Stomach (tissue), 9 donors: Measurements from ENCODE around the gene HSDL2. TPM values are rescaled to one million over a fixed set of nuclear protein-coding genes. Genes with fewer than 3 reads are reported as not detected.
A peak's percentile ranks its signal among the peaks of the same experiment; 100 is the strongest.

Source experiments
- DNase-seq, 2 donors: peaks; one replicate each; pipeline versions ENCODE4 v3.0.0 to v3.0.0-alpha.2; 2013 to 2019
- H3K27ac ChIP-seq, 5 donors: fragments of 200-600 bp in 4 of 5; sonication (generic) in 4 of 5; one replicate each; pipeline ENCODE4 v1.5.1; 2013 to 2019; ENCODE audit warnings: mild to moderate bottlenecking in 1 of 5, moderate library complexity in 1 of 5
- H3K27me3 ChIP-seq, 3 donors: fragments of 200-600 bp; sonication (generic); one replicate each; pipeline ENCODE4 v1.5.1; 2017 to 2019; ENCODE audit warnings: mixed run types in 1 of 3
- H3K36me3 ChIP-seq, 4 donors: fragments of 200-600 bp; sonication (generic); 1 replicate in 3 of 4; 2 replicates in 1 of 4; pipeline ENCODE4 v1.5.1; 2016 to 2019
- H3K4me1 ChIP-seq, 4 donors: fragments of 200-600 bp; sonication (generic); one replicate each; pipeline ENCODE4 v1.5.1; 2016 to 2019
- H3K4me3 ChIP-seq, 4 donors: fragments of 200-600 bp; sonication (generic) in 3 of 4; one replicate each; pipeline ENCODE4 v1.5.1; 2016 to 2019; ENCODE audit warnings: mild to moderate bottlenecking in 1 of 4
- H3K9me3 ChIP-seq, 4 donors: fragments of 200-600 bp; sonication (generic); one replicate each; pipeline ENCODE4 v1.5.1; 2016 to 2019
- EP300 ChIP-seq: sonication (generic); formaldehyde crosslinking; IDR thresholded peaks from one replicate; pipeline ENCODE4 v1.6.1; 2017; ENCODE audit warnings: antibody characterized with exemption
- POLR2A ChIP-seq, 4 donors: fragments of 450-650 bp; IDR thresholded peaks; one replicate each; pipeline ENCODE4 v1.6.1; 2016; ENCODE audit warnings: antibody characterized with exemption in 4 of 4, control low read depth in 2 of 4, mild to moderate bottlenecking in 1 of 4, moderate library complexity in 1 of 4
- POLR2AphosphoS5 ChIP-seq, 3 donors: sonication (generic); formaldehyde crosslinking; IDR thresholded peaks; one replicate each; pipeline ENCODE4 v1.6.1; 2016; ENCODE audit warnings: antibody characterized with exemption in 3 of 3
- WGBS, 5 donors: extraction: QIAGEN DNeasy Blood & Tissue Kit in 3 of 5; methylation state at CpG; one replicate each; pipeline versions ENCODE4 v1.1.5 to v1.1.7; 2013 to 2018; 5-methylcytosine and 5-hydroxymethylcytosine counted together
- intact Hi-C: fragments of 100-400 bp; cut with DNase I; formaldehyde crosslinking; loops from one replicate; pipeline ENCODE4 v1.15.1; 2023; ENCODE audit warnings: low total_unique reads
- polyA plus RNA-seq, 3 donors: library from polyadenylated mRNA; stranded (reverse); fragments of 200-250 nt; gene quantifications; one replicate each; pipeline ENCODE4 v1.2.3, GENCODE V29; 2013
- total RNA-seq, 5 donors: library from RNA; depleted of rRNA; stranded (reverse); fragments of >200 nt; gene quantifications; one replicate each; pipeline versions ENCODE4 v1.1.0 to v1.2.3, GENCODE V29; 2014 to 2016
- TF ChIP-seq, protein P1 (sequence below), 7 experiments: fragments of 450-650 bp in 4 of 7; fragments of 200-600 bp in 3 of 7; sonication (generic) in 3 of 7; IDR thresholded peaks; one replicate each; pipeline ENCODE4 v1.5.1; 2016 to 2019; ENCODE audit warnings: antibody characterized with exemption in 7 of 7, control low read depth in 2 of 7, mild to moderate bottlenecking in 1 of 7
- donor health status: healthy with polysubstance abuse.
- donor health status: Bipolar disorder and iron deficiency.
- donor health status: healthy.

The HSDL2 gene
- total and polyA plus RNA-seq, 8 donors: 18.3 to 56.9 (median 24.8) TPM

GRCh38 chr9:112354081-112354743, 25.7 kb upstream of the HSDL2 start:
- intact Hi-C loops: no loop called here

DNA sequence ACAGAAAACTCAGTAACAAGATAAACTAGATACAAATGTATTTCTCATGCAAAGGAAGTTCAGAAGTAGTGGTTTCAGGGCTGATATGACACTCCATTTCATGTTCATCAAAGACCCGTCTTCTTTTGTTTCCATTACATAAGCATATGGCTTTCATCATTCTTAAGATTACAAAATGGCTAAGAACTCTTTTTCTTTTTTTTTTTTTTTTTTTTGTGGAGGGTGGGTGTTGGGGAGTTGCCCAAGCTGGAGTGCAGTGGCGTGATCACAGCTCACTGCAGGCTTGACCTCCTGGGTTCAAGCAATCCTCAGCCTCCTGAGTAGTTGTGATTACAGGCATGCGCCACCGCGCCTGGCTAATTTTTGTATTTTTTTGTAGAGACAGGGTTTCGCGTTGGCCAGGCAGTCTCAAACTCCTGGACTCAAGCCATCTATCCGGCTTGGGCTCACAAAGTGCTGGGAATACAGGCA, 24.4 kb upstream of the HSDL2 start:
- Histone ChIP-seq H3K4me3 (no peak overlapping the region), H3K36me3 (no peaks in the 10 kb centered on the region), H3K27ac (no peak overlapping the region), H3K9me3 (no peaks in the 10 kb centered on the region), H3K4me1 (no peaks in the 10 kb centered on the region), H3K27me3 (no peaks in the 10 kb centered on the region)
- intact Hi-C loops: no loop called here
- DNase-seq: no peak
- 38 to 64% (median 43%) methylated on average over 8 of the region's 8 CpGs for WGBS, 5 donors
- TF ChIP-seq, protein P1, sequence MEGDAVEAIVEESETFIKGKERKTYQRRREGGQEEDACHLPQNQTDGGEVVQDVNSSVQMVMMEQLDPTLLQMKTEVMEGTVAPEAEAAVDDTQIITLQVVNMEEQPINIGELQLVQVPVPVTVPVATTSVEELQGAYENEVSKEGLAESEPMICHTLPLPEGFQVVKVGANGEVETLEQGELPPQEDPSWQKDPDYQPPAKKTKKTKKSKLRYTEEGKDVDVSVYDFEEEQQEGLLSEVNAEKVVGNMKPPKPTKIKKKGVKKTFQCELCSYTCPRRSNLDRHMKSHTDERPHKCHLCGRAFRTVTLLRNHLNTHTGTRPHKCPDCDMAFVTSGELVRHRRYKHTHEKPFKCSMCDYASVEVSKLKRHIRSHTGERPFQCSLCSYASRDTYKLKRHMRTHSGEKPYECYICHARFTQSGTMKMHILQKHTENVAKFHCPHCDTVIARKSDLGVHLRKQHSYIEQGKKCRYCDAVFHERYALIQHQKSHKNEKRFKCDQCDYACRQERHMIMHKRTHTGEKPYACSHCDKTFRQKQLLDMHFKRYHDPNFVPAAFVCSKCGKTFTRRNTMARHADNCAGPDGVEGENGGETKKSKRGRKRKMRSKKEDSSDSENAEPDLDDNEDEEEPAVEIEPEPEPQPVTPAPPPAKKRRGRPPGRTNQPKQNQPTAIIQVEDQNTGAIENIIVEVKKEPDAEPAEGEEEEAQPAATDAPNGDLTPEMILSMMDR (IDR thresholded peaks at IDR 0.05): no peak
- TF ChIP-seq POLR2AphosphoS5 (IDR thresholded peaks at IDR 0.05) (no peak), EP300 (no peak), POLR2A (IDR thresholded peaks at IDR 0.05) (no peak)

More at GRCh38 chr9:112354081-112354743, 25.7 kb upstream of the HSDL2 start:
- H3K36me3 ChIP-seq: no peaks in the 10 kb centered on the region
- WGBS, 5 donors: 32 to 53% (median 40%) methylated on average over 1 of the region's 1 CpG
- TF ChIP-seq EP300: no peak
- H3K9me3 ChIP-seq: no peaks in the 10 kb centered on the region
- no peak for DNase-seq
- H3K4me3 ChIP-seq: no peak overlapping the region
- no peak overlapping the region for H3K27ac ChIP-seq
- H3K27me3 ChIP-seq: no peaks in the 10 kb centered on the region
- no peaks in the 10 kb centered on the region for H3K4me1 ChIP-seq

DNA sequence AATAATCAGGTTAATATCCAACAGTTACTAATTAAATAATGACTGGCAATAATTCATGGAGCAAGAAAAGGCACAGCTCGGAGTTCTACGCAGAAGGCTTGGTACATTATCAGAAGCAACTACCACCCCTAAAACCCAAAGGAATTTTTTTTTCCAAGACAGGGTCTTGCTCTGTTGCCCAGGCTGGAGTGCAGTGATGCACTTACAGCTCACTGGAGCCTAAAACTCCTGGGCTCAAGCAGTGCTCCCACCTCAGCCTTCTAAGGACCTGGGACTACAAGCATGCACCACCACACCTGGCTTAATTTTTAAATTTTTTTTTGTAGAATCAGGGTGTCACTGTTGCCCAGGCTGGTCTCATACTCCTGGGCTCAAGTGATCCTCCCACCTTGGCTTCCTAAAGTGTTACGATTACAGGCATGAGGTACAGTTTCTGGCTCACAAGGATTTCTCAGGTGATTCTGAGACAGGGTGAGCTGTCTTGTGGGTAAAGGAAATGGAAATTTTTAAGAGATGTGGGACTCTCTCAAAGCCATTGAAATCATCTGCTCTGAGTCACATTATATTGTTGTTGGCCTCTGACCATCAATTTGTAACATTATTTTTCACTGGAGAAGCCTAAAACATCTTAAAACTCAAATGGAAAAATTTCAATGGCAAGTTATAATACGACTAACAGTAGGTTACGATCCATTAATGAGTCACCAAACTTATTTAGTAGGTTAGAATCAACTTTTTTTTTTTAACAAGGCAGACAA, 19.7 kb upstream of the HSDL2 start:
- Histone ChIP-seq H3K27me3 (no peaks in the 10 kb centered on the region), H3K4me1 (peaks cover 0 to 4% (median 0%) of the 10 kb centered on the region in 4 donors), H3K9me3 (peaks cover 0 to 3% (median 0%) of the 10 kb centered on the region in 4 donors), H3K4me3 (no peak overlapping the region), H3K36me3 (no peaks in the 10 kb centered on the region), H3K27ac (no peak overlapping the region)
- intact Hi-C loops: loop anchor here (10.0 kb wide), 1 partner anchor 265 kb away; no protein-coding TSS in a partner anchor
- DNase-seq: no peak
- WGBS, 5 donors: 81 to 91% (median 86%) methylated on average over 5 of the region's 5 CpGs
- TF ChIP-seq POLR2A (IDR thresholded peaks at IDR 0.05) (no peak), EP300 (no peak), POLR2AphosphoS5 (IDR thresholded peaks at IDR 0.05) (no peak)
- TF ChIP-seq, protein P1 (IDR thresholded peaks at IDR 0.05): no peak

DNA sequence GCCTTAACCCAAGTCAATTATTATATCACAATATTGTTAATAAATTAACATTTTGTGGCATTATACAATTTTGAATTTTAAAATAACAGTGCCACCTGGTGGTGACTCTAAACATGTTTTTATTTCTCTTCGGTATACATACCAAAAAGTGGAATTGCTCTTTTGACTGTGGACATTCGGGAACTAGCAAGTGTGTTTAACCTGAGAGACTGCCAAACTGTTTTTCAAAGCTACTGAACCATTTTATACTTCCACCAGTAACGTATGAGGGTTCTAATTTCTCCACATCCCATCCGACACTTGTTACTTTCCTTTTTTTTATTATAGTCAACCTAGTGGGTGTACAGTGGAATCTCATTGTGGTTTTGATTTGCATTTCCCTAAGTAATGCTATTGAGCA, 18.3 kb upstream of the HSDL2 start:
- TF ChIP-seq, protein P1 (IDR thresholded peaks at IDR 0.05): peak in 5 of 7 experiments; percentile 10 to 85 (median 59)
- TF ChIP-seq POLR2AphosphoS5 (IDR thresholded peaks at IDR 0.05) (no peak), EP300 (no peak), POLR2A (IDR thresholded peaks at IDR 0.05) (no peak)
- peak in 1 of 2 donors; percentile 70 for DNase-seq
- intact Hi-C loops: loop anchor here (10.0 kb wide), 1 partner anchor 267 kb away; no protein-coding TSS in a partner anchor
- no peaks in the 10 kb centered on the region for H3K36me3 ChIP-seq
- H3K27me3 ChIP-seq: no peaks in the 10 kb centered on the region
- H3K4me1 ChIP-seq: peaks cover 0 to 4% (median 0%) of the 10 kb centered on the region in 4 donors
- no peak overlapping the region for H3K27ac ChIP-seq
- H3K4me3 ChIP-seq: no peak overlapping the region
- WGBS, 5 donors: 10 to 15% (median 11%) methylated on average over 4 of the region's 4 CpGs
- H3K9me3 ChIP-seq: peaks cover 0 to 6% (median 0%) of the 10 kb centered on the region in 4 donors
